Thyroid gland (tissue), 4 donors: Measurements from ENCODE around the gene FAM3B. TPM values are rescaled to one million over a fixed set of nuclear protein-coding genes. Genes with fewer than 3 reads are reported as not detected.
"Not testable (repeated sequence)": the region's sequence is repeated elsewhere in the genome, so short reads cannot be mapped to it uniquely, and the experiment has no call there.

Source experiments
- DNase-seq, 2 donors: peaks; one replicate each; pipeline ENCODE4 v3.0.0-alpha.2; 2019
- H3K27ac ChIP-seq, 3 donors: fragments of 200-600 bp; sonication (generic); 1 replicate in 2 of 3; 2 replicates in 1 of 3; pipeline ENCODE4 v1.5.1; 2016 to 2019; ENCODE audit warnings: mild to moderate bottlenecking in 1 of 3, moderate library complexity in 1 of 3
- H3K27me3 ChIP-seq: fragments of 200-600 bp; sonication (generic); one replicate; pipeline ENCODE4 v1.5.1; 2019
- H3K36me3 ChIP-seq, 2 donors: fragments of 200-600 bp; sonication (generic); one replicate each; pipeline ENCODE4 v1.5.1; 2016 to 2019
- H3K4me1 ChIP-seq, 2 donors: fragments of 200-600 bp; sonication (generic); one replicate each; pipeline ENCODE4 v1.5.1; 2017 to 2019
- H3K4me3 ChIP-seq, 3 donors: fragments of 200-600 bp; sonication (generic); replicated peaks in 1 of 3; 1 replicate in 2 of 3; 2 replicates in 1 of 3; pipeline ENCODE4 v1.5.1; 2016; ENCODE audit warnings: mild to moderate bottlenecking in 1 of 3
- H3K9me3 ChIP-seq: fragments of 200-600 bp; sonication (generic); one replicate; pipeline ENCODE4 v1.5.1; 2017
- CTCF ChIP-seq, 6 experiments: fragments of 200-600 bp in 3 of 6; fragments of 450-650 bp in 3 of 6; sonication (generic) in 3 of 6; IDR thresholded peaks; one replicate each; pipeline ENCODE4 v1.5.1; 2016 to 2019; ENCODE audit warnings: antibody characterized with exemption in 6 of 6, mild to moderate bottlenecking in 2 of 6, inconsistent platforms in 1 of 6, moderate library complexity in 1 of 6
- POLR2A ChIP-seq, 2 donors: fragments of 450-650 bp; IDR thresholded peaks; one replicate each; pipeline ENCODE4 v1.6.1; 2017; ENCODE audit warnings: antibody characterized with exemption in 2 of 2, mild to moderate bottlenecking in 2 of 2, moderate library complexity in 1 of 2
- WGBS, 2 donors: methylation state at CpG; one replicate each; pipeline ENCODE4 v1.1.5; 2017; 5-methylcytosine and 5-hydroxymethylcytosine counted together
- intact Hi-C: fragments of 100-400 bp; cut with DNase I; formaldehyde crosslinking; loops from one replicate; pipeline ENCODE4 v1.15.1; 2023
- total RNA-seq, 4 donors: library from RNA; depleted of rRNA; stranded (reverse); fragments of >200 nt; gene quantifications; one replicate each; pipeline ENCODE4 v1.2.3, GENCODE V29; 2016

FAM3B gene
- total RNA-seq, 4 donors from 2014 or later, result 2.4 to 9.9 (median 5.1) TPM

DNA sequence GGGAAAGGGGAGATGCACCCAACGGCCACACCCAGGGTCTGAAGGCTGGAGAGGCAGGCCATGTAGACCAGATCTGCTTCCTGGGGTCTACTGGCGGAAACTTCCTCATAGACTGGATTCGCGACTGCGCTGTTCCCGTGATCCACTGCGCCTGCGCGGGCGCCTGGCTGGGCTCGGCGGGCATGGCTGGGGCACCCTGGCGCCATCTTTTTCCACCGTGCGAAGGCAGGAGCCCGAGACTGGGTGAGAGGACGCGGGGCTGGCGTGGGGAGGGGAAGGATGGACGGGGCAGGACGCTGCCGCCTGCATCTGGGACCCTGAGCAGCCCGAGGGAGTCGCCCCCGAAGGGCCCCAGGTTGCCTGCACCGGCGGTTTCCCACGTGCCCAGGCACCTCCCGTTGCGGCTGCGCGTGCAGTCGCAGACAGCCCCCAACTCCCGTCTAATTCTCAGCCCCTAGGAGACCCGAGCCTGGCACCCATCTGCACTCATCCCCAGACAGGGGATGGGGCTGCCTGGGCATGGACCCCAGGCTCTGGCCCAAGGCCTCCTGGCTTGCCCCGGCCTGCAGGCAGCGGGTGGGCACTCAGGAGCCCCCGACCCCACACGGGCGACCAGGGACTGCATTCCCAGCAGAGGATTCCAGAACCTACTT, 12.4 kb upstream of the FAM3B start:
- 95 to 97% methylated on average over 31 to 38 of the region's 40 CpGs for WGBS, 2 donors
- Histone ChIP-seq H3K27me3 (no peaks in the 10 kb centered on the region), H3K9me3 (no peaks in the 10 kb centered on the region), H3K4me1 (no peaks in the 10 kb centered on the region), H3K36me3 (no peaks in the 10 kb centered on the region), H3K27ac (no peak overlapping the region), H3K4me3 (no peak overlapping the region)
- intact Hi-C loops, result no loop called here
- TF ChIP-seq CTCF (IDR thresholded peaks at IDR 0.05), result no peak
- no peak for TF ChIP-seq POLR2A (IDR thresholded peaks at IDR 0.05)
- no peak for DNase-seq

DNA sequence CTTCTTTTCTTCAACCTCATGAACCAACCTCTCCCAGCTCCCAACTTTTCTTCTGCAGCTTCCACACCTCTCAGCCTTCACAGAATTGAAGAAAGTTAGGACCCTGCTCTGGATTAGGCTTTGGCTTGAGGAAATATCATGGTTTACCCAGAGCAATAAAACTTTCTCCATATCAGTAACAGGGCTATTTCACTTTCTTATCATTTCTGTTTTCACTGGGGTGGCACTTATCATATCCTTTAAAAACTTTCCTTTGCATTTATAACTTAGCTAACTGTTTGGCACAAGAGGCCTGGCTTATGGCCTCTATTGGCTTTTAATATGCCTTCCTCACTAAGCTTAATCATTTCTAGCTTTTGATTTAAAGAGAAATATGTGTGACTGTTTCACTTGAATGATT, 9.4 kb upstream of the FAM3B start:
- H3K9me3 ChIP-seq, result no peaks in the 10 kb centered on the region
- no peak for TF ChIP-seq POLR2A (IDR thresholded peaks at IDR 0.05)
- TF ChIP-seq CTCF (IDR thresholded peaks at IDR 0.05), result no peak
- no peaks in the 10 kb centered on the region for H3K36me3 ChIP-seq
- H3K4me1 ChIP-seq, result no peaks in the 10 kb centered on the region
- DNase-seq, result no peak
- intact Hi-C loops, result no loop called here
- H3K4me3 ChIP-seq, result no peak overlapping the region
- H3K27me3 ChIP-seq, result no peaks in the 10 kb centered on the region
- H3K27ac ChIP-seq, result no peak overlapping the region

DNA sequence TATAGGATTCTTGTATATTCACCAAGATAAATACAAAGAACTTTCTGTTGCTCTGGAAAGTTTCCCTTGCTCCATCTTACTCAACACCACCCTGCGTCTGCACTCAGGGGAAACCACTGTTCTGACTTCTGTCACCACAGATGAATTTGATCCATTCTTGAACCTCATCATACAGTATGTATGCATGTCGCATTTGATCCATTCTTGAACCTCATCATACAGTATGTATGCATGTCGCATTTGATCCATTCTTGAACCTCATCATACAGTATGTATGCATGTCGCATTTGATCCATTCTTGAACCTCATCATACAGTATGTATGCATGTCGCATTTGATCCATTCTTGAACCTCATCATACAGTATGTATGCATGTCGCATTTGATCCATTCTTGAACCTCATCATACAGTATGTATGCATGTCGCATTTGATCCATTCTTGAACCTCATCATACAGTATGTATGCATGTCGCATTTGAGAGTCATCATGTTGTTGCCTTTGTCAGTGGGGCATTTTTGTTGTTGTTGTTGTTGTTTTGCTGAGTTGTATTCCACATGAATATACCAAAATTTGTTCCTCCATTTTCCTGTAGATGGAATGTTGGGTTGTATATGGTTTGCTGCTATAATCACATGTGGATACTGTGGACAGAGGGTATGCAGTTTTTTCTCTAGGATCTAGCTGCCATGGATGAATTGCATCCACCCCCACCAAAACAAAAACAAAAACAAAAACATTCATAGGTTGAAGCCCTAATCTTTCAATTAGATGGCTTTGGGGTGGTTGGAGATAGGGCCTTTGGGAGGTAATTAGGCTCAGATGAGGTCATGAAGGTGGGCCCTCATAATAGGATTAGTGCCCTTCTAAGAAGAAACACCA, 3.1 kb upstream of the FAM3B start:
- H3K4me3 ChIP-seq, H3K27ac ChIP-seq, H3K4me1 ChIP-seq, H3K9me3 ChIP-seq, H3K36me3 ChIP-seq, intact Hi-C loops, H3K27me3 ChIP-seq, DNase-seq: not testable (repeated sequence)
- 97 to 98% methylated on average over 6 of the region's 8 CpGs for WGBS, 2 donors

- Histone ChIP-seq H3K27me3 (no peaks in the 10 kb centered on the region), H3K4me1 (peaks cover 4 to 6% of the 10 kb centered on the region in 2 donors), H3K4me3 (no peak overlapping the region), H3K27ac (no peak overlapping the region), H3K9me3 (no peaks in the 10 kb centered on the region), H3K36me3 (no peaks in the 10 kb centered on the region)
- intact Hi-C loops, result no loop called here
- TF ChIP-seq POLR2A (IDR thresholded peaks at IDR 0.05) (no peak), CTCF (IDR thresholded peaks at IDR 0.05) (no peak)
- 98% methylated on average over 4 to 6 of the region's 6 CpGs for WGBS, 2 donors
- no peak for DNase-seq
These were observed 875 bp upstream of the FAM3B start for GRCh38 chr21:41315726-41316125.

DNA sequence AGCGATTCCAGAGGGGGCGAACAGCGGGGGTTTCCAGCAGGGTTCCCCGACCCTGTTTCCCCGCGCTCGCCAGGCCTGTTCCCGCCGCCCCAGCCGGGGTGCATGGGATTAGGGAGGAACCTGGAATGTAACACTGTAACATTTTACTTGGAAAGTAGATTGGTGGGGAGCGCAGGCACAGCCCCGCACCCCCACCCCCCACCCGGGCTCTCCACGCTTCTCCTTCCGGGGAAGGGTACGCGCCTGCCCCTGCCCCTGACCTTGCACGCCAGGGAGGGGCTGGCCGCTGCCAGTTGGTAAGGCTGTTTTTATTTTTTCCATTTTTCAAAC, 427 bp downstream of the FAM3B start:
- Histone ChIP-seq H3K9me3 (no peaks in the 10 kb centered on the region), H3K4me3 (peak overlapping the region in 2 of 3 donors; percentile 35 to 44), H3K27me3 (no peaks in the 10 kb centered on the region), H3K27ac (no peak overlapping the region), H3K36me3 (no peaks in the 10 kb centered on the region), H3K4me1 (peaks cover 4 to 6% of the 10 kb centered on the region in 2 donors)
- WGBS, 2 donors, result 17 to 20% methylated on average over 19 of the region's 19 CpGs
- DNase-seq, result no peak
- intact Hi-C loops, result no loop called here
- TF ChIP-seq CTCF (IDR thresholded peaks at IDR 0.05), result no peak
- TF ChIP-seq POLR2A (IDR thresholded peaks at IDR 0.05), result no peak
